ENCODE results near the gene UNC5CL.

Gene UNC5CL

GRCh38 chr6:41050536-41050935 is 11.5 kb upstream of the UNC5CL start:
- Histone ChIP-seq H3K36me3 (ENCODE audit: control insufficient read depth, insufficient read depth, low read length) (no peaks in the 10 kb centered on the region), H3K27me3 (ENCODE audit: control insufficient read depth, insufficient read depth, low read length) (no peaks in the 10 kb centered on the region), H3K27ac (ENCODE audit: low read length) (no peak overlapping the region), H3K9me3 (ENCODE audit: control insufficient read depth, insufficient read depth, low read length) (no peaks in the 10 kb centered on the region), H3K4me1 (ENCODE audit: control insufficient read depth, insufficient read depth, low read length) (no peaks in the 10 kb centered on the region), H3K4me3 (ENCODE audit: low read length) (no peak overlapping the region)
- DNase-seq (ENCODE audit: low read depth, low spot score) = no peak
- WGBS (ENCODE audit: insufficient coverage, insufficient read length) = no CpG with 5 or more reads among the region's 3 CpGs

GRCh38 chr6:41049955-41050354 is 10.9 kb upstream of the UNC5CL start:
- WGBS (ENCODE audit: insufficient coverage, insufficient read length) = no CpG with 5 or more reads among the region's 7 CpGs
- H3K27me3 ChIP-seq (ENCODE audit: control insufficient read depth, insufficient read depth, low read length) = no peaks in the 10 kb centered on the region

DNA sequence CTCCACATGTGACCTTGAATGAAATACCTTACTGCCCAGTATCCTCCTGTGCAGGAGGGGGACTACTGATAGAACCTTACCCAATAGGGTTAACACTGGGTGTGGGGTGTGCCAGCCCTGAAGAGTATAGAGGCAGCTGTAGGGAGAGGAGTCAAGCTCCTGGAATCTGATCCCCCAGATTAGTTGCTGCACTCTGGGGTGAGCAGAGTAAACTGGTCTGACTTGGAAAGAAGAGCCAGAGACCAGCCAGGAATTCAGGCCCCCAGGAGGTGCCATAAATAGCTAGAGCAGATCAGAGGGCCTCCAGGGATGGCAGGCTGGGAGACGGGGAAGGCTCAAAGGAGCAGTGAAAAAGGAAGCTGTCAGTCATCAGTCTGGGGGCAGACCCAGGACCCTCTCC is 10.5 kb upstream of the UNC5CL start:
- no peak for DNase-seq (ENCODE audit: low read depth, low spot score)
- H3K4me3 ChIP-seq (ENCODE audit: low read length) = no peak overlapping the region
- no peak overlapping the region for H3K27ac ChIP-seq (ENCODE audit: low read length)
- no peaks in the 10 kb centered on the region for H3K27me3 ChIP-seq (ENCODE audit: control insufficient read depth, insufficient read depth, low read length)
- H3K4me1 ChIP-seq (ENCODE audit: control insufficient read depth, insufficient read depth, low read length) = no peaks in the 10 kb centered on the region
- H3K36me3 ChIP-seq (ENCODE audit: control insufficient read depth, insufficient read depth, low read length) = no peaks in the 10 kb centered on the region
- H3K9me3 ChIP-seq (ENCODE audit: control insufficient read depth, insufficient read depth, low read length) = no peaks in the 10 kb centered on the region
- no CpG with 5 or more reads among the region's 1 CpG for WGBS (ENCODE audit: insufficient coverage, insufficient read length)

More at GRCh38 chr6:41049955-41050354, 10.9 kb upstream of the UNC5CL start:
- Histone ChIP-seq H3K9me3 (ENCODE audit: control insufficient read depth, insufficient read depth, low read length) (no peaks in the 10 kb centered on the region), H3K4me1 (ENCODE audit: control insufficient read depth, insufficient read depth, low read length) (no peaks in the 10 kb centered on the region), H3K27ac (ENCODE audit: low read length) (no peak overlapping the region), H3K36me3 (ENCODE audit: control insufficient read depth, insufficient read depth, low read length) (no peaks in the 10 kb centered on the region), H3K4me3 (ENCODE audit: low read length) (no peak overlapping the region)
- no peak for DNase-seq (ENCODE audit: low read depth, low spot score)

DNA sequence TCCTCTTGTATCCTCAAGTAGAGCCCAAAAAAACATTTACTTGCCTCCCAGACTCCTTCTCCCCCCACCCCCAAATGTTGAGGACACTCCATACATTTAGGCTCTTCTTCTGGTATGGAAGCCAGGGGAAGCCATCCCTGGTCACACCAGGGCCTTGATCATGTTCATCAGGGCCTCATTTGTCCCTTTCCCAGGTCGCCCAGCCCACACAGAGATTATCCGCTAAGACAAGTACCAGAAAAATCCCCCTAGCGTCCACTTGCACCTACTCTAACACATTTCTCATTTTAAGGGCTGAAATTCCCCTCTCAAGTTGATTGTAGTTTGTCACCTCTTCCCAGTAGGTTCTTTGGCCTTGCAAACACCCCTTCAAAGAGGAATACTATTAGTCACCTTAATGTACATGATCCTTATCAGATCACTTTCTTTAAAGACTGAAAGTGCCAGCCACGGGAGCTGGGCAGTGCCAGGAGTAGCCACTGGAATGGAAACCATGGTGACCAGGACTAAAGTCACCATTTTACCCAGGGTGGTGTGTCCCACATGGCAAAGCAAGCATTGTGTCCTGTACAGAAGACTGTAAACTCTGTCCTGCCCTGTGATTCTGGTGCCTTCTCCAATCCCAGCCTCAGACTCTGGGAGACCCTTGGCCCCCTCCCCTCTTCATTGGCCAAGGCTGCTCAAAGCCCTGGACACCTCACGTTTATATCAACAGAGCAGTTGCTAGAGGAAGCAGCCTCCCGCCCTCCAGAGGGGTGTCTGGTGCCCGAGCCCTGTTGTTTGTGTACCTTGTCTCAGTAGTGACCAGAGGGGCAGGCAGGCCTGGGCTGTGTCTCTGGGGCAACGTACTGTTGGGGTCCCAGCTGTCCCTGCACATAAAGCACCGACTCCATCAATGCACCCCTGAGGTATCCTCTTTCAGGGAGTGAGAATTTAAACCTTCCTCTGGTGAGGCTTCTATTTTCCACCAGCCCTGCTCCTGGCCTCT is 9.0 kb upstream of the UNC5CL start:
- no peak for DNase-seq (ENCODE audit: low read depth, low spot score)
- no peak overlapping the region for H3K4me3 ChIP-seq (ENCODE audit: low read length)
- H3K9me3 ChIP-seq (ENCODE audit: control insufficient read depth, insufficient read depth, low read length) = no peaks in the 10 kb centered on the region
- H3K36me3 ChIP-seq (ENCODE audit: control insufficient read depth, insufficient read depth, low read length) = no peaks in the 10 kb centered on the region
- H3K27ac ChIP-seq (ENCODE audit: low read length) = no peak overlapping the region
- no CpG with 5 or more reads among the region's 9 CpGs for WGBS (ENCODE audit: insufficient coverage, insufficient read length)
- H3K4me1 ChIP-seq (ENCODE audit: control insufficient read depth, insufficient read depth, low read length) = no peaks in the 10 kb centered on the region
- H3K27me3 ChIP-seq (ENCODE audit: control insufficient read depth, insufficient read depth, low read length) = no peaks in the 10 kb centered on the region

DNA sequence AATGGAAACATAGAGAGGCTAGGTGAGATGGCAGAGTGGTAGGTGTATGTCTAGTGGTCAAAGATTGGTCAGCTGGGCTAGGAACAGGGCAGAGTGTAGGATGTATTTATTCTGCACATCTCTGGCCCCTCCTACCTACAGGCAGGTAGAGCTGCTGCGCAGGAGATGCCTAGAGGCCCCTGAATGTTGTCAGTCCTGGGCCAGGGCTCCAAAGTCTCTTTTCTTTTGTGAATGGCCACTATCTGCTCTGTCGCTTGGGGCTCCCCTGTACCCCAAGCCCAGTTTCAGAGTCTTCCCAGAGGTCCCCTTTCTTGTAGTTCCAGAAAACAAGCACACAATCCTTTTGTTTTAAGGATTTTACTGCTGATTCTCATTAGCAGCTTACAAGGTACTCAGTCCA is 8.3 kb upstream of the UNC5CL start:
- Histone ChIP-seq H3K9me3 (ENCODE audit: control insufficient read depth, insufficient read depth, low read length) (no peaks in the 10 kb centered on the region), H3K27me3 (ENCODE audit: control insufficient read depth, insufficient read depth, low read length) (no peaks in the 10 kb centered on the region), H3K4me3 (ENCODE audit: low read length) (no peak overlapping the region), H3K27ac (ENCODE audit: low read length) (no peak overlapping the region), H3K36me3 (ENCODE audit: control insufficient read depth, insufficient read depth, low read length) (no peaks in the 10 kb centered on the region), H3K4me1 (ENCODE audit: control insufficient read depth, insufficient read depth, low read length) (no peaks in the 10 kb centered on the region)
- WGBS (ENCODE audit: insufficient coverage, insufficient read length) = no CpG with 5 or more reads among the region's 2 CpGs
- DNase-seq (ENCODE audit: low read depth, low spot score) = no peak

- Histone ChIP-seq H3K4me1 (ENCODE audit: control insufficient read depth, insufficient read depth, low read length) (no peaks in the 10 kb centered on the region), H3K36me3 (ENCODE audit: control insufficient read depth, insufficient read depth, low read length) (no peaks in the 10 kb centered on the region), H3K27me3 (ENCODE audit: control insufficient read depth, insufficient read depth, low read length) (no peaks in the 10 kb centered on the region), H3K4me3 (ENCODE audit: low read length) (no peak overlapping the region), H3K9me3 (ENCODE audit: control insufficient read depth, insufficient read depth, low read length) (no peaks in the 10 kb centered on the region), H3K27ac (ENCODE audit: low read length) (no peak overlapping the region)
- WGBS (ENCODE audit: insufficient coverage, insufficient read length) = no CpG with 5 or more reads among the region's 1 CpG
- no peak for DNase-seq (ENCODE audit: low read depth, low spot score)
These were observed 7.1 kb upstream of the UNC5CL start for GRCh38 chr6:41046084-41046483.

DNA sequence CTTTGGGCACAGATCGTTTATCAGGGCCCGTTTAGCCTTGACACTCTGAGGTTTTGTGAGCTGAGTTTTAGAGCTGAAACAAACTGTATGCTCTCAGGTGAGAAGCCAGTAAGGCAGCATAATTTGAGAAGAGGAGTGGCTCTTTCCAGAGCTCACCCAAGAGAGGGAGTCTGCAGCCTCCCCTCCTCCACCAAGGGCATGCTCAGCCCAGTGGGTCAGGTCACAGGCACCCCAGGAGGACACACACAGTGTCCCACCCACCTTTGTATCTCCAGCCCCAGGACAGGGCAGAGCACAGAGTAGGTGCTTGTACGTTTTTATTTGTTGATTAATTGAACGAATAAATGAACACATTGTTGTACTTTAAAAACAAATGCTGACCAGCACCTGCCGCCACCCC is 6.6 kb upstream of the UNC5CL start:
- WGBS (ENCODE audit: insufficient coverage, insufficient read length) = no CpG with 5 or more reads among the region's 5 CpGs
- H3K4me1 ChIP-seq (ENCODE audit: control insufficient read depth, insufficient read depth, low read length) = no peaks in the 10 kb centered on the region
- H3K27ac ChIP-seq (ENCODE audit: low read length) = no peak overlapping the region

GRCh38 chr6:41043151-41043550 is 4.1 kb upstream of the UNC5CL start:
- H3K4me1 ChIP-seq (ENCODE audit: control insufficient read depth, insufficient read depth, low read length) = peaks cover 5% of the 10 kb centered on the region
- no peak for DNase-seq (ENCODE audit: low read depth, low spot score)
- H3K36me3 ChIP-seq (ENCODE audit: control insufficient read depth, insufficient read depth, low read length) = no peaks in the 10 kb centered on the region
- H3K4me3 ChIP-seq (ENCODE audit: low read length) = no peak overlapping the region
- no peaks in the 10 kb centered on the region for H3K27me3 ChIP-seq (ENCODE audit: control insufficient read depth, insufficient read depth, low read length)
- no peak overlapping the region for H3K27ac ChIP-seq (ENCODE audit: low read length)
- H3K9me3 ChIP-seq (ENCODE audit: control insufficient read depth, insufficient read depth, low read length) = no peaks in the 10 kb centered on the region
- WGBS (ENCODE audit: insufficient coverage, insufficient read length) = no CpG with 5 or more reads among the region's 3 CpGs

More for the DNA sequence above, 6.6 kb upstream of the UNC5CL start:
- DNase-seq (ENCODE audit: low read depth, low spot score) = no peak
- H3K36me3 ChIP-seq (ENCODE audit: control insufficient read depth, insufficient read depth, low read length) = no peaks in the 10 kb centered on the region
- no peaks in the 10 kb centered on the region for H3K9me3 ChIP-seq (ENCODE audit: control insufficient read depth, insufficient read depth, low read length)
- H3K4me3 ChIP-seq (ENCODE audit: low read length) = no peak overlapping the region
- no peaks in the 10 kb centered on the region for H3K27me3 ChIP-seq (ENCODE audit: control insufficient read depth, insufficient read depth, low read length)

DNA sequence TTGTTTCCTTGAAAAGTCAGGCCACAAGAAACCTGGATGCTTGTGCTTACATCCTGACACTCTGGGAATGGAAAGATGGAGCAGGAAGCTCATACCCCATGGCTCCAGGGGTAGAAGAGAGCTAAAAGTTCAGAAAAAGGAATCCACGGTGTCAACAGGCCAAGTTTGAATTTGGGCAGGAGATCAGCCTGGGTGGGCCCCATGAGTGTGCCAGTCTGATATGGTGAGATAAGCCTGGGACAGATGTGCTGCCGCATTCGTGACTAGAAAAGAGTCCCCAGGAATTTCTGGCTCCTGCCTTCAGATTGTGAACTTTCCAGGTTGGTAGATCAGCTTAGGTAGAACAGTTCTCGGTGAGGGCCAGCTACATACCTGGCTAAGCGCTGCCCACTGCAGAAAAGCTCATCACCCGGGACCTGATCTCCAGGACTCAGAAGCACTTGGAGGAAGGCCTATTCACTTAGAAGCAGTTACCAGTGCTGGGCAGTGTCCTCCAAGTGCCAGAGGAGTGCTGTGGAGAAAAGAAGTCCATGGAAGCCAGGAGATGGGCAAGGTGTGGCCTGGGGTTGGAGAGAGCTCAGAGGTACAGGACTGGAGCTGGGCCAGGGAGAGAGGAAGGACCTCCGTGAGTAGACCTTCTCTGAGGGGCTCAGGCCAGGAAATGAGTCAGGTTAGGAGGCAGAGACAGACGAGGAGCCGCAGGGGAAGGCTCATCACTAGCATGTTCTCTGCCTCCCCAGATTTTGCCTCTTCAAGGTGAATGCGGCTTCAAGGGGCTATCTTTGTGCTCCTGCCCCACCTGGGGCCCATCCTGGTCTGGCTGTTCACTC is 3.4 kb upstream of the UNC5CL start, which contains the start of gene TSPO2:
Gene TSPO2, plus strand, starts transcription at position 242 of the 830 bp plus-strand sequence. Its CDS starts 519 bp downstream, at position 761.
- Histone ChIP-seq H3K4me1 (ENCODE audit: control insufficient read depth, insufficient read depth, low read length) (peaks cover 5% of the 10 kb centered on the region), H3K27me3 (ENCODE audit: control insufficient read depth, insufficient read depth, low read length) (no peaks in the 10 kb centered on the region), H3K36me3 (ENCODE audit: control insufficient read depth, insufficient read depth, low read length) (no peaks in the 10 kb centered on the region), H3K4me3 (ENCODE audit: low read length) (no peak within 1 kb of the TSS), H3K9me3 (ENCODE audit: control insufficient read depth, insufficient read depth, low read length) (no peaks in the 10 kb centered on the region), H3K27ac (ENCODE audit: low read length) (no peak within 1 kb of the TSS)
- WGBS (ENCODE audit: insufficient coverage, insufficient read length) = no CpG with 5 or more reads among the region's 10 CpGs
- no peak for DNase-seq (ENCODE audit: low read depth, low spot score)

DNA sequence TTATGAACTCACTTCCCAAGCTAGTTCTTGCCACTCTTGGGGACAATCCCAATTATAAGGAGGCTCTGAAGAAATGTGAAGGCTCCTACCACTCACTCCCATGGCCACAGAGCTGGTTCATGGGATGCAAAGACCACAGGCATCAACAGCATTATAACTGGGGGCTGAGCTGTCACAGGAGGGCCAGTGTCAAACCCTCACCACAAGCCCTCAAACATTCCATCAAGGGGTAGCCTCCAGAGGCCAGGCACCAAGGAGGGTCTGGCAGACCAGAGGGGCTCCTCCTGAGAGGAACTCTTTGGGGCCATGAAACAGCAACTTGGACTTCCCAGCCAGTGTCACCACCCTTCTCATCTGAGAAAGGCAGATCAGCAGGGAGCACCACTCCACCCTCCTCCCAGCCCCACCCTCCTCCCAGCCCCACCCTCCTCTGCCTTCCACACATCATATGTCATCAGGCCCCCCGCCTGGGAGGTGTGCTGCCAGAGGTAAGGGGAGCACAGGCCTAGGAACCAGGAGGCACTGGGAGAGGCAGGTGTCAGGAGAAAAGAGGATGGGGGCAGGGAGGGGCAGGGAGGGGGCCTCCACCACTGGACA is 2.0 kb upstream of the UNC5CL start:
- H3K9me3 ChIP-seq (ENCODE audit: control insufficient read depth, insufficient read depth, low read length) = no peaks in the 10 kb centered on the region

More for the DNA sequence above, 2.0 kb upstream of the UNC5CL start:
- DNase-seq (ENCODE audit: low read depth, low spot score) = no peak
- Histone ChIP-seq H3K4me1 (ENCODE audit: control insufficient read depth, insufficient read depth, low read length) (peaks cover 5% of the 10 kb centered on the region), H3K27ac (ENCODE audit: low read length) (no peak overlapping the region), H3K27me3 (ENCODE audit: control insufficient read depth, insufficient read depth, low read length) (no peaks in the 10 kb centered on the region), H3K36me3 (ENCODE audit: control insufficient read depth, insufficient read depth, low read length) (no peaks in the 10 kb centered on the region), H3K4me3 (ENCODE audit: low read length) (no peak overlapping the region)
- no CpG with 5 or more reads among the region's 1 CpG for WGBS (ENCODE audit: insufficient coverage, insufficient read length)

Measured in iPS DF 6.9 (cell line).